Colonic mucosa (tissue), 4 donors: ENCODE data around the gene THOP1. TPM values are rescaled to one million over a fixed set of nuclear protein-coding genes. Genes with fewer than 3 reads are reported as not detected.

Experiments
- DNase-seq: peaks from one replicate; pipeline ENCODE4 v3.0.0-alpha.2; 2020
- H3K27ac ChIP-seq: fragments of 200-600 bp; one replicate; pipeline ENCODE4 v1.8.0; 2021
- H3K27me3 ChIP-seq: fragments of 200-600 bp; one replicate; pipeline ENCODE4 v1.8.0; 2021
- H3K36me3 ChIP-seq: fragments of 200-600 bp; one replicate; pipeline ENCODE4 v1.8.0; 2021
- H3K4me1 ChIP-seq: fragments of 200-600 bp; one replicate; pipeline ENCODE4 v1.8.0; 2021; ENCODE audit warnings: mild to moderate bottlenecking
- H3K4me3 ChIP-seq: fragments of 200-600 bp; one replicate; pipeline ENCODE4 v1.8.0; 2021
- H3K9ac ChIP-seq, 2 donors: one replicate each; pipeline ENCODE4 v1.7.0; 2013; ENCODE audit warnings: control low read depth in 2 of 2, low read depth in 2 of 2, low read length in 2 of 2
- H3K9me3 ChIP-seq: fragments of 200-600 bp; one replicate; pipeline ENCODE4 v1.8.0; 2021
- CTCF ChIP-seq: fragments of 200-600 bp; IDR thresholded peaks from one replicate; pipeline ENCODE4 v1.8.0; 2022; ENCODE audit warnings: antibody characterized with exemption, mild to moderate bottlenecking
- intact Hi-C: fragments of 100-400 bp; cut with DNase I; formaldehyde crosslinking; loops from one replicate; pipeline ENCODE4 v1.14.1; 2022
- total RNA-seq, 2 donors: library from RNA; stranded (reverse); fragmentation: NEBNext Ultra II Directional in 1 of 2; extraction: Animal tissue kit (Norgen Biotek cat#: 25700) in 1 of 2; gene quantifications; one replicate each; pipeline ENCODE4 v1.2.1, GENCODE V29; 2021
- donor health status: healthy.
- donor health status: DM: no; HTN: no; CAD: no.
- donor health status: DM: no; HTN: no; CAD: no.

The THOP1 gene
- total RNA-seq, 2 donors from 2014 or later, result 45.5 to 139 TPM

- no peak for TF ChIP-seq CTCF
- H3K36me3 ChIP-seq, result no peaks in the 10 kb centered on the region
- no peaks in the 10 kb centered on the region for H3K27me3 ChIP-seq
- intact Hi-C loops, result no loop called here
- H3K4me1 ChIP-seq, result no peaks in the 10 kb centered on the region
- no peak overlapping the region for H3K4me3 ChIP-seq
- no peaks in the 10 kb centered on the region for H3K9me3 ChIP-seq
- DNase-seq, result no peak
- no peak overlapping the region for H3K27ac ChIP-seq
- H3K9ac ChIP-seq, result peak overlapping the region in 1 of 2 donors; percentile 24
Measured at GRCh38 chr19:2768365-2769132, 16.8 kb upstream of the THOP1 start.

GRCh38 chr19:2769218-2769617 is 16.1 kb upstream of the THOP1 start:
- TF ChIP-seq CTCF, result no peak
- H3K4me3 ChIP-seq, result no peak overlapping the region
- H3K9me3 ChIP-seq, result no peaks in the 10 kb centered on the region
- no peak for DNase-seq
- H3K4me1 ChIP-seq, result no peaks in the 10 kb centered on the region
- intact Hi-C loops, result no loop called here
- peak overlapping the region in 1 of 2 donors; percentile 24 for H3K9ac ChIP-seq
- H3K36me3 ChIP-seq, result no peaks in the 10 kb centered on the region
- no peaks in the 10 kb centered on the region for H3K27me3 ChIP-seq
- H3K27ac ChIP-seq, result no peak overlapping the region

GRCh38 chr19:2770055-2771013 is 15.0 kb upstream of the THOP1 start:
- Histone ChIP-seq H3K9ac (peak overlapping the region in 1 of 2 donors; percentile 46), H3K27ac (no peak overlapping the region), H3K27me3 (no peaks in the 10 kb centered on the region), H3K4me1 (peaks cover 6% of the 10 kb centered on the region), H3K9me3 (no peaks in the 10 kb centered on the region), H3K4me3 (no peak overlapping the region), H3K36me3 (no peaks in the 10 kb centered on the region)
- intact Hi-C loops, result no loop called here
- no peak for TF ChIP-seq CTCF
- peak; percentile 39 for DNase-seq

GRCh38 chr19:2771786-2772674 is 13.3 kb upstream of the THOP1 start:
- no peaks in the 10 kb centered on the region for H3K27me3 ChIP-seq
- DNase-seq, result no peak
- TF ChIP-seq CTCF, result no peak
- H3K27ac ChIP-seq, result no peak overlapping the region
- no peak overlapping the region for H3K4me3 ChIP-seq
- no peaks in the 10 kb centered on the region for H3K9me3 ChIP-seq
- H3K4me1 ChIP-seq, result peaks cover 6% of the 10 kb centered on the region
- intact Hi-C loops, result no loop called here
- no peak overlapping the region for H3K9ac ChIP-seq
- no peaks in the 10 kb centered on the region for H3K36me3 ChIP-seq
